ENCODE data around the gene ANTXR1. TPM values are rescaled to one million over a fixed set of nuclear protein-coding genes. Genes with fewer than 3 reads are reported as not detected.

The ANTXR1 gene
- polyA plus RNA-seq, 1 experiment, result 87.1 TPM

DNA sequence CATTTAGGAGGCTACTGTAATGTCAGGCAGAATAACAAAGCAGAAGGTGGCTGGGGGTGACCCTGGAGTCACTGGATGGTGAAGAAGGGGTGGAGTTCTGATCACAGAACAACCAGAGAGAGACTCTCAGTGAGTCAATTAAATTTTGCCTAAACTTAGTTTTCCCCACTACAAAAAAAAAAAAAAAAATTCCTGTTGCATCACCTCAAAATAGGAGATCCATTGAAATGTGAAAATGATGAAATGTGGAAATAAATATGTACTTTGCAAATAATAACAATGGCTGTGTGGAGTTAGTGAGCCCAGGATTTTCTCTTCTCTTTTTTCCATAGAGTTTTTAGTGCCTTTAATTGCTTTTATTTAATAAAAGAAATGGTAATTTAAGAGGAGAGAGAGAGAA, 208.5 kb downstream of the ANTXR1 start:
- H3K27me3 ChIP-seq (ENCODE audit: control insufficient read depth, insufficient read depth, low read length), result no peaks in the 10 kb centered on the region
- no peak for DNase-seq (ENCODE audit: low read depth)
- H3K4me3 ChIP-seq (ENCODE audit: low read depth, low read length), result no peak overlapping the region
- ChIA-PET POLR2A (no interaction called here), CTCF (interaction anchor here (0.8 to 1.0 kb wide), 2 partner anchors 16 to 195 kb away, joined by 3 to 4 read pairs; no protein-coding TSS in a partner anchor)
- H3K36me3 ChIP-seq (ENCODE audit: control insufficient read depth, insufficient read depth, low read length), result peaks cover 3% of the 10 kb centered on the region; the same call in 1 of the 2 replicates
- TF ChIP-seq, protein P1, sequence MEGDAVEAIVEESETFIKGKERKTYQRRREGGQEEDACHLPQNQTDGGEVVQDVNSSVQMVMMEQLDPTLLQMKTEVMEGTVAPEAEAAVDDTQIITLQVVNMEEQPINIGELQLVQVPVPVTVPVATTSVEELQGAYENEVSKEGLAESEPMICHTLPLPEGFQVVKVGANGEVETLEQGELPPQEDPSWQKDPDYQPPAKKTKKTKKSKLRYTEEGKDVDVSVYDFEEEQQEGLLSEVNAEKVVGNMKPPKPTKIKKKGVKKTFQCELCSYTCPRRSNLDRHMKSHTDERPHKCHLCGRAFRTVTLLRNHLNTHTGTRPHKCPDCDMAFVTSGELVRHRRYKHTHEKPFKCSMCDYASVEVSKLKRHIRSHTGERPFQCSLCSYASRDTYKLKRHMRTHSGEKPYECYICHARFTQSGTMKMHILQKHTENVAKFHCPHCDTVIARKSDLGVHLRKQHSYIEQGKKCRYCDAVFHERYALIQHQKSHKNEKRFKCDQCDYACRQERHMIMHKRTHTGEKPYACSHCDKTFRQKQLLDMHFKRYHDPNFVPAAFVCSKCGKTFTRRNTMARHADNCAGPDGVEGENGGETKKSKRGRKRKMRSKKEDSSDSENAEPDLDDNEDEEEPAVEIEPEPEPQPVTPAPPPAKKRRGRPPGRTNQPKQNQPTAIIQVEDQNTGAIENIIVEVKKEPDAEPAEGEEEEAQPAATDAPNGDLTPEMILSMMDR (IDR thresholded peaks at IDR 0.05; ENCODE audit: insufficient read depth, low read depth, low read length), result no peak

DNA sequence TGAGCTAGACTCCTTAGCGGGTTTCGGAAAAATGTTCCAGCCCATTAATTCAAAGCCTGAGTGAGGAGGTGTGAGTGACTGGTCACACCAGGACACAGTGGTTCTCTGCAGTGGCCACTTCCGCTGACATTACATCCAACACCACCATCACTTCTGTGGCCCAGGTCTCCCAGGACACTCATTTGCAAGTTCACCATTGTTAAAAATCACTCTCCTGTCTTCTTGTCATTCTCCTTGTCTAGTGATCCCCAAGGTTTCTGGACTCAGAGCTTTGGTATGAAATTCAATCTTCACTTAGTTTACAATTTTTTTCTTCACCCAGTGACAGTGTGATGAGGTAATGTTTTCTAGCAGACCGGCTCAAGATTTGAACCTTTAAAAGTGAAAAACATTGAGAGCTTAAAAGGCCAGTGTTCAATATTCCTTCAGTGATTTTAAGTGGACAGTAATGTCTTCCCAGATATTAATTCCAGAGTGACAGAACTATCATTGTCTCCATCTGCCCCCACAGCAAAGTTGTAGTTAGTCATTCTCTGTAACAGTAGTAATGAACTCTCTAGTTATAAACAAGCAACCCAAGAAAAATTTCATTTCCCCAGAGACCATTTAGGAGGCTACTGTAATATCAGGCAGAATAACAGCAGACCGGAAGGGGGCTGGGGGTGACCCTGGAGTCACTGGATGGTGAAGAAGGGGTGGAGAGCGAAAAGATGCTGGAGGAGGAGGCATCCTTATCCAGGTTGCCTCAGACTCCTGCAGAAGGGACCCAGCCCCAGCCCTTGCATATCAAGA, 209.2 kb downstream of the ANTXR1 start:
- POLR2A ChIA-PET, result no interaction called here
- H3K27me3 ChIP-seq (ENCODE audit: control insufficient read depth, insufficient read depth, low read length), result no peaks in the 10 kb centered on the region
- CTCF ChIA-PET, result interaction anchor here (0.7 to 1.3 kb wide), 4 partner anchors 13 to 196 kb away, joined by 3 to 4 read pairs (median 3); no protein-coding TSS in a partner anchor
- no peak for DNase-seq (ENCODE audit: low read depth)
- H3K36me3 ChIP-seq (ENCODE audit: control insufficient read depth, insufficient read depth, low read length), result peaks cover 3% of the 10 kb centered on the region; the same call in 1 of the 2 replicates
- no peak overlapping the region for H3K4me3 ChIP-seq (ENCODE audit: low read depth, low read length)
- TF ChIP-seq, protein P1 (IDR thresholded peaks at IDR 0.05; ENCODE audit: insufficient read depth, low read depth, low read length), result no peak

DNA sequence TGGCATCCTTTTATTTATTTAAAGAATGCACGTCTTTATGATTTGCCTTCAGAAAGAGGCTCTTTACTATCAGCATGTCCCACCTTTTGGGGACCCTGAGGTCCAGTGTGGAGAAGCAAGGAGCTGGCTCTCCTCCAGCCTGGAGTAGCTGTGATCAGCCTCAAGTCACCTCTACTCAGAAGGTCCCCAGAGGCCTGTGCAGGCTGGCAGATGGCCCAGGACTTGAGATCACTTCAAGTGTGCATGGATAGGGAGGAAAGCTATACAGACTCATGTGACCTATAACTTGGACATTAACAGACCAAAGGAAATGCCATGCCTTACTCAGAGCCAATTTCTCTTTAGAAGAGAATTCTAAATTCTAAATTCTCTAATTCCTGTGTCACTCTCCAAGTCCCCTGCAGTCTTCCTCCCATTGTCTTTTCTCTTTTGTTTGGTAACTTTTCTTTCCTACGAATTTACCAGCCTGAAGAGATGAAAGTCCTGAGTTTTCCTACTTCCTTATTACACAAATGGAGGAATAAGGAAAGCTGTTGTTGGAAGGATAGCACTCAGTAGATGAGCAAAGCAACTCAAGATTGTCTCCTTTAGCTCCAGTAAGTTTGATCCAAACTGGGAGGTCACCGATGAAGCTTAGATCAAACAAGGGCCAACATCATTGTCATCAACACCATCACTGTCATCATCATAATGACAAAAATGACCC, 210.1 kb downstream of the ANTXR1 start:
- H3K36me3 ChIP-seq (ENCODE audit: control insufficient read depth, insufficient read depth, low read length), result peaks cover 2% of the 10 kb centered on the region; the same call in 1 of the 2 replicates
- no peak overlapping the region for H3K4me3 ChIP-seq (ENCODE audit: low read depth, low read length)
- DNase-seq (ENCODE audit: low read depth), result no peak
- TF ChIP-seq, protein P1 (IDR thresholded peaks at IDR 0.05; ENCODE audit: insufficient read depth, low read depth, low read length), result no peak
- H3K27me3 ChIP-seq (ENCODE audit: control insufficient read depth, insufficient read depth, low read length), result no peaks in the 10 kb centered on the region
- ChIA-PET POLR2A (interaction anchor here (0.6 kb wide), 1 partner anchor 136 kb away, joined by 3 read pairs; no protein-coding TSS in a partner anchor), CTCF (interaction anchor here (0.6 to 1.3 kb wide), 4 partner anchors 8 to 280 kb away, joined by 3 read pairs; no protein-coding TSS in a partner anchor)

DNA sequence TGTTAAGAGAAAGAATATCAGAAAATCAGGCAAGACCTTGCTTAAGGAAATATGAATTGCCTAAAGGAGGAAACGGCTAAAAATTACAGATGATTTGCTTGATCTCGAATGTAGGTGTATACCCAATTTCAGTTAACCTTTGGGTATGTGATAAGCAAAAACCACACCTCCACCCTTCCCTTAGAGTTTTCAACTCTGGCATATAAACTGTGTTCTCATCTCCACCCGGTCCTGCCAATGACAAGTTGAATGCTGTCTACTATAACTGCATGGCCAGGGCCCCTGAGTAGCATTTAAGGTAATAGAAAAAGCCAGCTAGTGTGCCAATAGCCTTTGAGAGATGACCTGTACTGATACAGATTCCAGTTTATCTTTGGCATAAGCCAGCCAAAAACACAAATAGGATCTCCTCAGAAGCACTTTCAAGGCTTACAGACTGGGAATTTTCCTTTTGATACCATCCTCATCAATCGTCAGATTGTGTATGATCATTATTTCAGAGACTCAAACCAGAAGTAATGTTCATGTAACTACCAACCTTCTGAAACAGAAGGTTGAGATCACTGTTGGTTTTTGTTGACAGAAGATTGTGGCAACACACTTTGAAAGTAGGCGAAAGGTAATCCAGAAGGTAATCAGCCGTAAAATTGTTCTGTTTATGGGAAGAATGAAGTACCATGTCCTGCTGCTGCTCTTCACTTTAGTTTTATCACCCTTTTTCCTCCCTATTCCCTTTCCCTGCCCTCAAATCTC, 211.0 kb downstream of the ANTXR1 start:
- H3K27me3 ChIP-seq (ENCODE audit: control insufficient read depth, insufficient read depth, low read length), result no peaks in the 10 kb centered on the region
- CTCF ChIA-PET, result interaction anchor here (0.6 to 1.3 kb wide), 3 partner anchors 9 to 281 kb away, joined by 3 read pairs; no protein-coding TSS in a partner anchor
- TF ChIP-seq, protein P1 (IDR thresholded peaks at IDR 0.05; ENCODE audit: insufficient read depth, low read depth, low read length), result no peak
- no peak for DNase-seq (ENCODE audit: low read depth)
- H3K4me3 ChIP-seq (ENCODE audit: low read depth, low read length), result no peak overlapping the region
- POLR2A ChIA-PET, result no interaction called here
- H3K36me3 ChIP-seq (ENCODE audit: control insufficient read depth, insufficient read depth, low read length), result peaks cover 2% of the 10 kb centered on the region; the same call in 1 of the 2 replicates

Measured in BJ (cell line).